HUES6 (cell line): Measurements from ENCODE around the gene PTMS.
A peak's percentile ranks its signal among the peaks of the same experiment; 100 is the strongest.

Source experiments
- H3K27ac ChIP-seq: 2 replicates; pipeline ENCODE4 v1.7.0; 2013; ENCODE audit warnings: low read depth, mild to moderate bottlenecking, low read length, inconsistent platforms
- H3K27me3 ChIP-seq: 2 replicates; pipeline ENCODE4 v1.6.1; 2013; ENCODE audit warnings: low read length; ENCODE audit not compliant: control insufficient read depth, insufficient read depth
- H3K36me3 ChIP-seq: 2 replicates; pipeline ENCODE4 v1.6.1; 2013; ENCODE audit warnings: low read length; ENCODE audit not compliant: control insufficient read depth, insufficient read depth
- H3K4me1 ChIP-seq: 2 replicates; pipeline ENCODE4 v1.6.1; 2013; ENCODE audit warnings: low read length; ENCODE audit not compliant: control insufficient read depth, insufficient read depth
- H3K4me3 ChIP-seq: 2 replicates; pipeline ENCODE4 v1.5.1; 2013; ENCODE audit warnings: low read depth, low read length
- H3K9ac ChIP-seq: one replicate; pipeline ENCODE4 v1.6.1; 2013; ENCODE audit warnings: mild to moderate bottlenecking, low read length
- H3K9me3 ChIP-seq: 2 replicates; pipeline ENCODE4 v1.6.1; 2013; ENCODE audit warnings: low read depth, low read length; ENCODE audit not compliant: control insufficient read depth, insufficient read depth

The PTMS gene

DNA sequence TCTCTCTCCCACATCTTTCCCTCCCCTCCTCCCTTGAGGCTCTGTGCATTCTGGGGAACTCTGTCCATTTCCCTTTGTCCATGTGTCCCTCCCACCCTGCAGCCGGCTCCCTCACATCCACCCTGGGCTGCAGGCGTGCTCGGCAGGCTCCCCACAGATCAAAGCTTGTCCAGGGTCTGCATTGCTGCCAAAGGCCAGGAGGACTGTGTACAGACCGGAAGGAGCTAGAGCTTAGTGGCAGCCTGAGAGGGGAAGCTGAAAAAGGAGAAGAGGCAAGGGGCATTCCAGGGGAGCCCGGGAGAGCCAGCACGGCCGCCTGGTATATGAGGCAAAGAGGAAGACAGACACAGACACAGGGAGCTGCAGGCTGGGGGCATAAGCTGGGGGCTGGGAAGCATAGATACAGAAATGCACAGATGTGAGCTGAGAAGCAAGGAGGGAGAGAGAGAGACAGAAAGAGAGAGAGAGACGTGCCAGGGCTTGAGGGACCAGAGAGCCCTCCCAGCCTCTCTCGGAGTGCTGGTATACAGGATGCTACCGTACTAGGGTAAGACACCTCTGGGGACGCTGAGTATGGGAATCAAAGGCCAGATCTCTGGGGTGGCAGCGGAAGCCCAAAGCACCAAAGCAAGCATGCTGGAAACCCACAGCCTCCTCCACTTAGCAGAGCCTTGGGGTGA, 26.5 kb downstream of the PTMS start:
- H3K9me3 ChIP-seq = no peaks in the 10 kb centered on the region
- no peaks in the 10 kb centered on the region for H3K27me3 ChIP-seq
- no peak overlapping the region for H3K9ac ChIP-seq
- H3K36me3 ChIP-seq = no peaks in the 10 kb centered on the region
- no peak overlapping the region for H3K27ac ChIP-seq
- H3K4me1 ChIP-seq = peaks cover 23% of the 10 kb centered on the region
- H3K4me3 ChIP-seq = no peak overlapping the region

DNA sequence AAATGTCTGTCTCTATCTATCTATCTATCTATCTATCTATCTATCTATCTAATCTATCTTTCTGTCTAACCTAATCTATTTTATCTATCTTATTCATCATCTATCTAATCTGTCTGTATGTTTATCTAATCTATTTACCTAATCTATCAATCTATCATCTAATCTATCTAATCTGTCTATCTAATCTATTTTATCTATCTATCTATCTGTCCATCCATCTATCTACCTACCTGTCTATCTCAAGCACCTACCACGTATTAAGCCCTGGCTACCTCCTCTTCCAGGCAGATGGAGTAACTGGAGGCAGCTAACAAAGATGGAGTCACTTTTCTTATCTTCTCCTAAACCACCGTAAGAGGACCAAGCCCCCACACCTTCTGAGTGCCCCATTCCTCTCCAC, 28.9 kb downstream of the PTMS start:
- peak overlapping the region; percentile 29 for H3K9ac ChIP-seq

DNA sequence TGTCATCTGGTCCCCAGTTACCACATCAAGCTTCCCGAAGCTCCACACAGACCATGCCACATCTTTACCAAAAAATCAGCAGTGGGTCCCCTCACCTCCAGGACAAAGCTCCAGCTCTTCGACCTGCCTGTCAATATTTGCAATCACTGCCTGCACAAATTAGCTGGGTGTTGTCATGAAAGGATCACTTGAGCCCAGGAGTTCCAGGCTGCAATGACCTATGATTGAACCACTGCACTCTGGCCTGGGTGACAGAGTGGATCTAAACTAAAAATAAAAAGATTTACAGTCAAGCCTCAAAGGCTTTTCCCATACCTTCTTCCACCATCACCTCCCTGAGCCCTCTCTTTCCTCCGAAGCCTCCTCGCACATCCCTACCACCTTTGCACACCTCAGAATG, 30.4 kb downstream of the PTMS start:
- Histone ChIP-seq H3K27me3 (no peaks in the 10 kb centered on the region), H3K36me3 (no peaks in the 10 kb centered on the region), H3K9ac (no peak overlapping the region), H3K9me3 (no peaks in the 10 kb centered on the region), H3K4me3 (no peak overlapping the region), H3K4me1 (peaks cover 15% of the 10 kb centered on the region; the same call in 1 of the 2 replicates), H3K27ac (no peak overlapping the region)

More for the DNA sequence above, 28.9 kb downstream of the PTMS start:
- peaks cover 15% of the 10 kb centered on the region; the same call in 1 of the 2 replicates for H3K4me1 ChIP-seq
- H3K9me3 ChIP-seq = no peaks in the 10 kb centered on the region
- no peaks in the 10 kb centered on the region for H3K36me3 ChIP-seq
- no peak overlapping the region for H3K4me3 ChIP-seq
- no peaks in the 10 kb centered on the region for H3K27me3 ChIP-seq
- H3K27ac ChIP-seq = no peak overlapping the region

DNA sequence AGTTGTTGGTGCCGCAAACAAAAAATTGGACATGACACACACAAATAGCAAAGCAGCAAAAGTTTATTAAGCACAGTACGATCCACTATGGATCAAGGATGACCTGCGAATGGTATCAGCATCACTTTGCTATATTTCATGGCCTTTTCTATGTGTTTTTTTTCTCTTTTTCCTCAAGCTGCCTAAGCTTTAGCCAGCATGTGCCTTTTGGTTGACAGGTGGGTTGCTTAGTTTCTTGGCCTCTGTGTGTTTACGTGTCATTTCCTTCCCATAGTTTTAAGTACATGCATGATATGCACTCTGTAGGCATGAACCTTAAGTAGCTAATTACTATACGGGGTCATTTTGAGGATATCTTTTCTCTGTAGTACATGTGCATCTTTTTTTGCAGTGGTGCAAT, 33.0 kb downstream of the PTMS start:
- peaks cover 6% of the 10 kb centered on the region; the same call in 1 of the 2 replicates for H3K4me1 ChIP-seq
- H3K9ac ChIP-seq = no peak overlapping the region
- no peaks in the 10 kb centered on the region for H3K36me3 ChIP-seq
- no peaks in the 10 kb centered on the region for H3K27me3 ChIP-seq
- no peak overlapping the region for H3K4me3 ChIP-seq
- no peaks in the 10 kb centered on the region for H3K9me3 ChIP-seq
- H3K27ac ChIP-seq = no peak overlapping the region

DNA sequence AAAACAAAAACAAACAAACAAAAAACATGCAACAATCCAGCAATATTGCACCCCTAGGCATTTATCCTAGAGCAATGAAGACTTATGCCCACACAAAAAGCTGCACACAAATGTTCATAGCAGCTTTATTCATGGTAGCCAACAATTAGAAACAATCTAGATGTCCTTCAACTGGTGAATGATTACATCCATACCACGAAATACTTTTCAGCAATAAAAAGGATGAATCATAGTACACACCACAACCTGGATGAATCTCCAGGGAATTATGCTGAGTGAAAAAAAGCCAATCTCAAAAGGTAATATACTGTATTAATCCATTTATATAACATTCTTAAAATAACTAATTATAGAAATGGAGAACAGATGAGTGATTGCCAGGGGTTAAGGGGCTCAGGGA, 41.0 kb downstream of the PTMS start:
- no peaks in the 10 kb centered on the region for H3K9me3 ChIP-seq

DNA sequence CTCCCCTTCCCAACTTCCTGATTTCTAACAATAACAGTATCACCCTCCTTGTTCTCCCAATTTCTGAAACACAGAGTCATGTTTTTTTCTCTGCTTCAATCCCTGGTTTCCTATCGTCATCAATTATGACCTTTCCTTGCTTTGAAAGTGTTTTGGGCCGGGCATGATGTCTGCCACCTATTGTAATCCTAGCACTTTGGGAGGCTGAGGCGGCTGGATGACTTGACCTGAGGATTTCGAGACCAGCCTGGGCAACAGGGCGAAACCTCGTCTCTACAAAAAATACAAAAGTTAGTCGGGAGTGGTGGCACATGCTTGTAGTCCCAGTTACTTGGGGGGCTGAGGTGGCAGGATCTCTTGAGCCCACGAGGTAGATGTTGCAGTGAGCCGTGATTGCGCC, 42.9 kb downstream of the PTMS start:
- Histone ChIP-seq H3K27ac (no peak overlapping the region), H3K27me3 (no peaks in the 10 kb centered on the region), H3K9me3 (no peaks in the 10 kb centered on the region), H3K4me3 (no peak overlapping the region), H3K9ac (no peak overlapping the region), H3K4me1 (peaks cover 17% of the 10 kb centered on the region), H3K36me3 (no peaks in the 10 kb centered on the region)

More for the DNA sequence above, 41.0 kb downstream of the PTMS start:
- Histone ChIP-seq H3K4me1 (peaks cover 17% of the 10 kb centered on the region), H3K36me3 (no peaks in the 10 kb centered on the region), H3K27ac (no peak overlapping the region), H3K9ac (no peak overlapping the region), H3K4me3 (no peak overlapping the region), H3K27me3 (no peaks in the 10 kb centered on the region)

DNA sequence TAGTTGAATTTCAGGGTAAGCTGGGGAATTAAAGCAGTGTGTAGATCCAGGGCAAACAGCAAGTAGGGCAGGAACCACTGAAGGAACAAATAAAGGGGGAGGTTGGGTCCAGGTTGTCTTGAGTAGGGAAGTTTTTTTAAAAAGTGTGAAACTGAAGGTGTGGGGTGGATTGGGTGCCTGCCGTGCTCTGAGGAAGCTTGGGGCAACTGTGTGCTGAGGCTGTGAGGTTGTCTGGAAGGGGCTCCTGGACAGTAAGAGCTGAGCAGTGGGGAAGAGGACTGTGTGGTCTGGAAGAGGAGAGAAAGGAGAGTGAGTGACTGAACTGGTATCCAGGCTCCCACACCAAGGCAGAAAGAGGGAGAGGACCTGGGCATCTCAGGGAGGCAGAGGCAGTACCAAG, 44.6 kb downstream of the PTMS start:
- H3K27ac ChIP-seq = no peak overlapping the region
- H3K9me3 ChIP-seq = no peaks in the 10 kb centered on the region
- no peaks in the 10 kb centered on the region for H3K36me3 ChIP-seq
- peaks cover 17% of the 10 kb centered on the region for H3K4me1 ChIP-seq
- H3K4me3 ChIP-seq = no peak overlapping the region
- H3K27me3 ChIP-seq = peaks cover 8% of the 10 kb centered on the region; the same call in 1 of the 2 replicates
- no peak overlapping the region for H3K9ac ChIP-seq

DNA sequence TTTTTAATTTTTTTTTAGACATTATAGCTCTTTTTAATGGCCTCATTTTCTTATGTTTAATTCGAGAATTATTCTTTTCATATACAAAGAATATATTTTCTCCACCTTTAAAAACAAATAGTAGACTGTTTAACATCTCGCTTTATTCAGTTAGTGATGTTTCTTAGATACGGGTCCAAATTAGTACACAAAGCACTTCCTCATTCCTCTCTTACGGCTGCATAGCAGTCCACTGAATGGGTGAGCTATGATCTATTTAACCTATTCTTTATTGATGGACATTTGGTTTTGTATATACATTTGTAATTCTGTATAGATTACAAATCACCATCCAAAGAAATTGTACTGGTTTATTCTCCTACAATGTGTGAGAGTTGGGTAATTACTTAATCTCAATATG, 47.2 kb downstream of the PTMS start:
- H3K27me3 ChIP-seq = peaks cover 8% of the 10 kb centered on the region; the same call in 1 of the 2 replicates
- peaks cover 22% of the 10 kb centered on the region for H3K4me1 ChIP-seq
- no peaks in the 10 kb centered on the region for H3K36me3 ChIP-seq
- H3K9me3 ChIP-seq = no peaks in the 10 kb centered on the region
- no peak overlapping the region for H3K4me3 ChIP-seq
- H3K9ac ChIP-seq = no peak overlapping the region
- H3K27ac ChIP-seq = no peak overlapping the region

DNA sequence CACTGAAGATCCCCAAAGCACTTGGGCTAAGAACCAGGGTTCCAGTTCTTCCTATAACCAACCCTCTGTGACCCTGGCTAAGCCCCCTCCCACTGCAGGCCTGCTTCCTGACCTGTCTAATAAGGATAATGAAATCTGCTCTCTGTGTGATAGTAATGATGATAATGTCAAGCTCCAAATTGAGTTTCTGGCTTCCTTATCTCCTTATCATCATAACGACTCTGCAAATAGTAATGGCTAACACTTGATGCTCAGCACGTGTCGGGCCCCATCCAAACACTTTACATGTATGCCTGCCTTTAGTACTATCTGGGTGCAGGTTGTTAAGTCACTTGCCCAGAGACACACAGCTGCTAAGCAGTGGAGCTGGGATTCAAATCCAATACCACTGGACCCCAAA, 50.4 kb downstream of the PTMS start:
- Histone ChIP-seq H3K4me3 (no peak overlapping the region), H3K27ac (no peak overlapping the region), H3K4me1 (peaks cover 31% of the 10 kb centered on the region), H3K27me3 (peaks cover 21% of the 10 kb centered on the region), H3K9ac (no peak overlapping the region), H3K36me3 (no peaks in the 10 kb centered on the region), H3K9me3 (no peaks in the 10 kb centered on the region)

DNA sequence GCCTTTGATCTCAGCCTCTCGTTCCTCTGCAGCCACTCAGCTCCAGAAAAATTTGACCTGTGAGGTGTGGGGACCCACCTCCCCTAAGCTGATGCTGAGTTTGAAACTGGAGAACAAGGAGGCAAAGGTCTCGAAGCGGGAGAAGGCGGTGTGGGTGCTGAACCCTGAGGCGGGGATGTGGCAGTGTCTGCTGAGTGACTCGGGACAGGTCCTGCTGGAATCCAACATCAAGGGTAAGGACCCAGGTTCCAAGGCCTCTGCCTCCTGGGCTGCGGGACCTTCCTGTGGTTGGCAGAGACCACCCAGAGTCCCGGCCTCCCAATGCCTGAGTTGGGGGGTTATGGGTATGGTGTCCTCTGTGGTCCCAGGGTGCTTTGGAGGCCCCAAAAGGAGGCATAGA, 50.9 kb downstream of the PTMS start:
- H3K27me3 ChIP-seq = peaks cover 24% of the 10 kb centered on the region
- H3K9me3 ChIP-seq = no peaks in the 10 kb centered on the region
- H3K36me3 ChIP-seq = no peaks in the 10 kb centered on the region
- H3K9ac ChIP-seq = no peak overlapping the region
- H3K27ac ChIP-seq = no peak overlapping the region
- peaks cover 33% of the 10 kb centered on the region for H3K4me1 ChIP-seq
- no peak overlapping the region for H3K4me3 ChIP-seq

DNA sequence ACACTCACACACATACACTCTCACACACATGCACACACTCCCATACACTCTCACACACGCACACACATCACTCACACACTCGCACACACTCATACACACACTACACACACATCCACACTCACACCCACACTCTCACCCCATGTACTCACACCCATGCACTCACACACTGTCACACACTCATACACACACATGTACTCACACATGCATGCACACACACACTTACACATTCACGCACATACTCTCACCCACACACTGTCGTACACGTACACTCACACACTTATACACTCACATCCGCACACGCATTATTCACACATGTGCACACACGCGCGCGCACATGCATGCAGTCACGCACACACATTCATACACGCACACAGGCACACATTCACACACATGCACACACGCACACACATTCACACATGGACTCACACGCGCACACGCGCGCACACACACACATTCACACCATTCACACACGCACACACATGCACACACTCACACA, 51.5 kb downstream of the PTMS start:
- H3K27ac ChIP-seq = no peak overlapping the region
- H3K4me3 ChIP-seq = no peak overlapping the region
- H3K36me3 ChIP-seq = no peaks in the 10 kb centered on the region
- H3K27me3 ChIP-seq = peaks cover 29% of the 10 kb centered on the region
- H3K4me1 ChIP-seq = peaks cover 38% of the 10 kb centered on the region
- H3K9me3 ChIP-seq = no peaks in the 10 kb centered on the region
- H3K9ac ChIP-seq = no peak overlapping the region
